HG03342 (cell line): ENCODE results near the gene AGMAT.
A peak's percentile ranks its signal among the peaks of the same experiment; 100 is the strongest.

ENCODE experiments used
- ATAC-seq: cut with Tn5 transposase; IDR thresholded peaks from one replicate; pipeline ENCODE4 v1.9.1; 2021; ENCODE audit warnings: mild to moderate bottlenecking, moderate library complexity; ENCODE audit not compliant: unreplicated experiment

AGMAT gene, protein sequence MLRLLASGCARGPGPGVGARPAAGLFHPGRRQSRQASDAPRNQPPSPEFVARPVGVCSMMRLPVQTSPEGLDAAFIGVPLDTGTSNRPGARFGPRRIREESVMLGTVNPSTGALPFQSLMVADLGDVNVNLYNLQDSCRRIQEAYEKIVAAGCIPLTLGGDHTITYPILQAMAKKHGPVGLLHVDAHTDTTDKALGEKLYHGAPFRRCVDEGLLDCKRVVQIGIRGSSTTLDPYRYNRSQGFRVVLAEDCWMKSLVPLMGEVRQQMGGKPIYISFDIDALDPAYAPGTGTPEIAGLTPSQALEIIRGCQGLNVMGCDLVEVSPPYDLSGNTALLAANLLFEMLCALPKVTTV

DNA sequence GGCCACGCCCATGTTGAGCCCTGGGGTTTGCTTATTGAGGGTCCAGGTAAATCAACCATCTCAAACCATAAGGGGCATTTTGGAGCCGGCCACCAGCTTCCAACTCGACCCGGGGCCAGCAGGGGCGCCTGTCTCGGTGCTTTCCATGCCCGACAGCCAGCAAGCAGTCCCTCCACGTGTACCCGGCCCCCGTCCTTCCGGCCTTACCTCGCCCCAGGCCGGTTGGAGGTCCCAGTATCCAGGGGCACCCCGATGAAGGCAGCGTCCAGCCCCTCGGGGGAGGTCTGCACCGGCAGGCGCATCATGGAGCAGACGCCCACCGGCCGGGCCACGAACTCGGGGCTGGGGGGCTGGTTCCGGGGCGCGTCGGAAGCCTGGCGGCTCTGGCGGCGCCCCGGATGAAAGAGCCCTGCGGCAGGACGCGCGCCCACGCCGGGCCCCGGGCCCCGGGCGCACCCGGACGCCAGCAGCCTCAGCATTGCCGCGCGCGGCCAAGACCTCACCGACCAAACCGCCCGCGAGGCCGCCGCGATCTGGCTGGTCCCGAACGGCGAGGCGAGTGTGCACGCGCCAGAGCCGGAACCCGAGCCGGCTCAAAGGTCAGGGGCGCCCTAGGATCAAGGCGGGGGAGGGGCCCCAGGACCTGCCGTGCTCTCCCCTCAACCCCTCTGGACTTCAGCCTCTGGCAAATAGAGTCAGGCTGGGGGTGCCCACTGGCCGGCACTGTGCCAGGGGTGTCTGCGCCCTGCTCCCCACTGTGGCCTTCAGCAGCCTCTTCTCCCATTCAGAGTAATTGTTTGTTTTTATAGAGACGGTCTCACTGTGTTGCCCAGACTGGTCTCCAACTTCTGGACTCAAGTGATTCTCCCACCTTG, at the start of gene AGMAT:
Gene AGMAT (minus strand): TSS at position 563 of the 875 bp plus-strand sequence. CDS start 84 bp downstream, at position 479.
- ATAC-seq: peak; percentile 52

DNA sequence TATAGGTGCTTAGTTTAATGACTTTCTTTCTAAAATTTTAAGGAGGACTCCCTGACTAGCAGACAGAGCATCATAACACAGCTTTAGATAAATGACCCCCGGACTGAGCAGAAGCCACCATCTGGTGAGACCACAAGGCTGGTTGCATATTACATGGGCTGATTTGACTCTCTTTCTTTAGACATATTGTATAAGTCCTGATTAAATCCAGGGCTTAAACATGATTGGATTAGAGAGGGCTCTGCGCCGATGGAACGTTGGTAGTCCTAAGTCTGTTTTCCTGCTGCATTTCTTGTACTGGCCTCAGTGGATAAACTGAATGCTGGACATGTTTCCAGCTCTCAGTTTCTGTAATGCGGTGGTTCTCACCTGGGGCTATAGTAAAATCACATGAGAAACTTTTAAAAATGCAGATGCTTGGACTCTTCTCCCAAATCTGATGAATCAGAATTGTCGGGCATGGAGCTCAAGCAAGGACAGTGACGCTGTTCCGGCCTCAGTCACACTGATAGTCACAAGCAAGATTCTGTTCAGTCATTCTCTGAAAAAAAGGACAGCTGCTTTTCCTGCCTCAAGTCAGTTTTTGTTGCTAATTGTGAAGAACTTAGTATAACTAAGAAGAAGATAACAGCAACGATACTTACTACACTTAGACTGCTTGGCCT, 49.0 kb upstream of the AGMAT start:
- ATAC-seq: no peak

DNA sequence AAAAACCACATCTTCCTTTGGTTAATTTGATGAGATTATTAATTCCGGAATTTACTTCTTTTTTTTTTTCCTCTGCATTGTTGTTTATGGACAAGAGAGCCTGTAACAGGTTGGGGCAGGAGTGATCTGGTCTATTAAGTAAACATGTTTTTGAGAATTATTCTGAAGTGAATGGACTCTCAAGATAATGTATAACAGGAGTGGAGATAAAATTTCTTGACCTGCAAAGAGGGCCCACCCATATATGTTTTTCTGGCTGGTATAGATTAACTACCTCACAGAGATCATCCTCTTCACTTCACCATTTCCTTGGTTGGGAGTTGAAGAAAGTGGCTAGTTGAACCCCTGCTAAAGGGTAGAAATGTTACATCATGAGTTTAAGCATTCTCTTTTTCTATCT, 43.2 kb upstream of the AGMAT start:
- no peak for ATAC-seq

DNA sequence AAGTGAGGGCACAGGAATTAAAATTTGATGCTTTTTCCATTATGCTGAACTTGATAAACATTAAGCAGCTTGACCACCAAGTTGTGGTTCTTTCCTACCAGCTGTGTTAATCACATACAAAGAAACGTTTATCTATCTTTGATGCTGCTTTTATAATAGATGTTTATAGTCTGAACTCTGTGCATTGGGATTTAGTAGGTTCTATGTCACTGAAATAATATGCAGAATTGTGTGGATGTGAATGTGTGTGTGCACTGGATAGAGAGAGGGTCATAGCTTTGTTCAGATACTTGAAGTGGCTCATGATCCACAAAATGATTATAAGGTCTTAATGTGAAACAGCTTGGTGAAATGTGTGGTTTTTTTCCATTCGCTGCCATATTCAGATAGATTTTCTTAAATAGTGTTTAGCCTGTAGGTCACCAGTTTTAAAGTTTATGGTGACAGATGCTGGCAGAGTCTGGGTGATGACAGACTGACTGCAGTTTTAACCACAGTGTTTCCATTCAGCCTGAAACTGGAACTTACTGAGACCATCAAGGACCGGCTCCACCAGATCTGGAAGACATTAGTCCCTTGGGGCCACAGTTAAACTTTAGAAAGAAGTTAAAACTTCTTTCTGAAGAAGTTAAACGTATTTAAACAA, 42.6 kb upstream of the AGMAT start:
- peak; percentile 92 for ATAC-seq

DNA sequence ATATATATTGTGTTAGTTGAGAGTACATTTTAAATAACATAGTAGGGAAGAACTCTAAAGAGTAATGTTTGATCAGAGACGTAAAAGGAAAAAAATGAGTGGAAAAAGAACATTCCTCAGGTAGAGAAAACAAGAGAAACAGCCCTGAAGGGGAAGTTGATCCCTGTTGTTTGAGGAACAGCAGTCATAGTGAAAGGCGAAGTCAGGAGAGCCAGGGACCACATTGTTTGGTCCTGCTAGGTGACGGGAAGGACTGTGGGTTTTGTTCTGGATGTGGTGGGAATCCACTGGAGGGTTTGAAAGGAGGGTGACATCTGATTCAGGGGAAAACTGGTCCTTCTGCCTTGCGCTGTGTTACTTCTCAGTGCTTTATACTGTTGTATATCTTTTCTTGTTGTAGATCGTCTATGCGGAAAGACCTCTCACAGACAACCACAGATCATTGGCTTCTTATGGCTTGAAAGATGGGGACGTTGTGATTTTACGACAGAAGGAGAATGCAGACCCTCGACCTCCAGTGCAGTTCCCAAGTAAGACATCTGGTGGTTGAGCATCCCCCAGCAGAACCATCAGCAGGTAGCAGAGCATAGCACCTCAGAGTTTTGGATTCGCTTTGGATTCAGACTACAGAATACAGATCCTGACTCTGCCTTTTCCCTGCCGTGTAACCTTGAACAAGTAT, 41.6 kb upstream of the AGMAT start:
- ATAC-seq: no peak

DNA sequence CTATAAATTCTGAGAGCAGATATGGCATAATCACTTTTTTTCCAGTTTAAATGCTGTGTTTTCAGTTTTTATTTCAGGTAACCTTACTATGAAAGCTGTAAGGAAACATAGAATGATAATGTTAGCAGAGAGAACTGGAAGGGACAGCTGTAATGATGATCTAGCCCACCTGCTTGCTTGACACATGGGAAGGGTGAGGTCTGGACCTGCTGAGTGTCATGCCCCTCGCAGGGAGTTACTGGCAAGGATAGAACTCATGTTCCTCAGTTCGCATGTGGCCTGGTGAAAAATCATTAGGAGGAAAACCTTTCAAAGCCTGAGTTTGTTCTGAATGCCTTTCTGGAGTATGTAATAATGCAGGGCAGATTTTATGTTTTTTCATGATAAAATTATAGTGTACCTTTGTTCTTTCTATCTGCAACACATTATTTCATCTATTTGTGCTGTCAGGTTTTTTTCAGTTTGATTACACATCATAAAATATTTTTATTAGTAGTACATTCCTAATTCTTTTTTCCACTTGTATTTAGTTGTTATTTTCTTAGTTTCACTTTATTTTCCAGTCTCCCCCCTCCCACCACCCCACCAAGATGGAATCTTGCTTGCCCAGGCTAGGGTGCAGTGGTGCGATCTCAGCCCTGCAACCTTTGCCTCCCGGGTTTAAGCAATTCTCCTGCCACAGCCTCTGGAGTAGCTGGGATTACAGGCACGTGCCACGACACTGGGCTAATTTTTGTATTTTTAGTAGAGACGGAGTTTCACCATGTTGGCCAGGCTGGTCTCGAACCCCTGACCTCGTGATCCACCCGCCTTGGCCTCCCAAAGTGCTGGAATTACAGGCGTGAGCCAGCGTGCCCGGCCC, 40.4 kb upstream of the AGMAT start:
- no peak for ATAC-seq

DNA sequence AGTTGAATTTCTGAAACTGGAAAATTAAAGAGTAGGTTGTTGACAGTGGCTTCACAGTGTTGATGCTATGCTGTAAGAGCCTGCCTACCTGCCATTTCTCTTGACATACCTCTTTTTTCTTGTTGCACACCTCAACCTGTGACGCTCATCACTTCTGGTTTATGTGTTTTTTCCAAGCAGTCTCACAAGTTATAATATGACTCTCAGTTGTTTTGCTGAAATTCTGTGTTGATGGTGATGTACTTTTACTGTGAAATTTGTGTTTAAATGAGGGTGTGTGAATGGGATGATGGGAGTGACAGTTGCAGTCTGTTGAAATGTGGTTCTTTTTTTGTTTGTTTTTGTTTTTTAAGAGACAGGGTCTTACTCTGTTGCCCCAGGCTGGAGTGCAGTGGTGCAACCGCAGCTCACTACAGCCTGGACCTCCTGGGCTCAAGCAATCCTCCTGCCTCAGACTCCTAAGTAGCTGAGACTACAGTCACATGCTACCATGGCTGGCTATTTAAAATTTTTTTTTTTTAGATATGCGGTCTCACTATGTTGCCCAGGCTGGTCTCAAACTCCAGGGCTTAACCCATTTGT, 39.4 kb upstream of the AGMAT start:
- ATAC-seq: no peak

DNA sequence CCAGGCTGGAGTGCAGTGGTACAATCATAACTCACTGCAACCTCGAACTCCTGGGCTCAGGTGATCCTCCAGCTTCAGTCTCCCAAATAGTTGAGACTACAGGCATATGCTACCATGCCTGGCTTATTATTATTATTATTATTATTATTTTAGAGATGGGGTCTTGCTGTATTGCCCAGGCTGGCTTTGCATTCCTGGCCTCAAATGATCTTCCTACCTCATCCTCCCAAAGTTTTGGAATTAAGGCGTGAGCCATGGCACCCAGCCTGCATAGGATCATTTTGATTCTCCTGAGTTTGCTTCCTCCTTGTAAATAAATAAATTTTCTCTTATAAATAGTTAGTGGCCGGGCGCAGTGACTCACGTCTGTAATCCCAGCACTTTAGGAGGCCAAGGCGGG, 38.6 kb upstream of the AGMAT start:
- no peak for ATAC-seq

DNA sequence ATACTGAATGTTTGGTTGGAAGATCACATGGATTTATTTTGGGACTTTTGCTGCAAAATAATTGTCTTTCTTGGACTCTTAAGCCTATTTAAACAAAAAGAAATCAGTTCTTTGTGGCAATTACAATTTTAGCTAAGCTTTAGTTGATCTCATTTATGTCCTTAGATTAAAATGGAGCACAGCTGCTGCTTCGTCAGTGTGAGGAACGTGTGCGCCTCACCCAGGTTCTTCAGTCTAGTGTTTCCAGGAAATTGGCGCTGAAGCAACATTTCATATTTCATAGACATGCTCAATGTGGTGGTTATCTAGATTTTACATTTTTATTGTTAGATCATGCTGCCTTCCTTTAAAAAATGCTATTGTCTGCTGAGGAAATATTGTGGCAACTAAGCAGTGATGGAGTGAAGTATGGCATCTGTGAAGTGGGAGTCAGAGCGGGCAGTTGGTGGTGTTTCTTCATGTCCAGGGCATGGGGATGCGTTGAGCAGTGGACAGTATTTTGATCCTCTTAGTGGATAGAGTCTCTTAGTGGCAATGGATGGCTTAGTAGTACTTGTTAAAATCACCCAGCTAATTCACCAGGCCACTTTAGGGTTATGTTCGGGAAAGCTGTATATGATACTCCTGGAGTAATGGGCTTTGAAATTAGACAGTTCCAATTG, 38.0 kb upstream of the AGMAT start:
- ATAC-seq: no peak

DNA sequence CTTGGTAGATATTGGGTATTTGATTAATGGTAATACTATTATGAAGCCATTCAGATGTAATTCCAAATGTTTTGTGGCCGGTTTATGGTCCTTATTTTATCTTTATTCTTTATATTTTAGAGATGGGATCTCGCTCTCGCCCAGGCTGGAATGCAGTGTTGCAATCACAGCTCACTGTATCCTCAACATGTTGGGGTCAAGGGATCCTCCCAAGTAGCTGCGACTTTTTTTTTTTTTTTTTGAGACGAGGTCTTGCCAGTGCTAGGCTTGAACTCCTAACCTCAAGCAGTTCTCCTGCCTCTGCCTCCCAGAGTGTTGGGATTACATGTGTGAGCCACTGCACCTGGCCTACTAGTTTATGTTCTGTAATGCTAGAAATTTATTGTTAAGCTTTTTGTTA, 37.1 kb upstream of the AGMAT start:
- no peak for ATAC-seq

DNA sequence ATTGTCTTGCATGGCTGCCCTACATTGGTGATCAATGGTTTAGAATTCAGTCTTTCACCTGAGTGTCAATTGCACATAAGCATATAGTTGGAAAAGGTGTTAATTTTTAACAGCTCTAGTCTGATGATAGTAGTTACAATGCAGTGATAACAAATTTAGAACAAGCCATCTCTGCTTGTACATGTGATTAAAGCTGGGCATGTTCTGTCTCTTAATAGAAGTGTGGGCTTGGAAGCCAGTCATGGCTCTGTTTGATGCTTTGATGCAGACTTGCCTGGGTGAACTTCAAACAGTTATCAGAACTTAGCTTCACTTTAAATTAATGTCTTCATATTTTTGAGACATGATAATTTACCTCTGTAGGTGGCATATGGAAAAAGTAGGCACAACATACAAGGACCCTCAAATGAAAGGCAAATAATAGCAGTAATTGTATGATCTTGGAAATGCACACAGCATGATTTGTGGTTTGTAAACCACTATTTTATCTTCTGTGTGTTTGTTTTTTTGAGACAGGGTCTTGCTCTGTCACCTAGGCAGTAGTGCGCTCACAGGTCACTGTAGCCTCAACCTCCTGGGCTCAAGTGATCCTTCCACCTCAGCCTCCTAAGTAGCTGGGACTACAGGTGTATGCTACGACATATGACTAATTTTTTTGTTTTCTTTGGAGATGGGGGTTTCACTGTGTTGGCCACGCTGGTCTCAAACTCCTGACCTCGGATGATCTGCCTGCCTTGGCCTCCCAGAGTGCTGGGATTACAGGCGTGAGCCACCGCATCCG, 36.2 kb upstream of the AGMAT start:
- no peak for ATAC-seq

DNA sequence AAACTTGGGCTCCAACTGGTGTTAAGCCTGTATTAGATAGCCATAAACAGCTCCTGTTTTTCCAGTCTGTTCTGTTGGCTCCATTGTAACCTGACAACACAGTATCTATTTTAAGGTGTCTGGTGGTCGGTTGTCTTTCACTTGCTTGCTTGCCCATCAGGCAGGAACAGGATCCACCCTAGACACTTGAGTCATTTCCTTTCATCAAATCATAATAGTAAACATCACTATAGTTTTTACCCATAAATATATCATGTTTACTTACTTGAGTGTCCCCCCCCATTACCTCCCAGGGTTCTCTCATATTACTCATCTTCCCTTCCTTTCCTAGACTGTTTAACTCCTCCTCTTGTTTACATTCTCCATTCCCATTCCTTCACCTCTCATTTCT, 35.3 kb upstream of the AGMAT start:
- ATAC-seq: no peak

DNA sequence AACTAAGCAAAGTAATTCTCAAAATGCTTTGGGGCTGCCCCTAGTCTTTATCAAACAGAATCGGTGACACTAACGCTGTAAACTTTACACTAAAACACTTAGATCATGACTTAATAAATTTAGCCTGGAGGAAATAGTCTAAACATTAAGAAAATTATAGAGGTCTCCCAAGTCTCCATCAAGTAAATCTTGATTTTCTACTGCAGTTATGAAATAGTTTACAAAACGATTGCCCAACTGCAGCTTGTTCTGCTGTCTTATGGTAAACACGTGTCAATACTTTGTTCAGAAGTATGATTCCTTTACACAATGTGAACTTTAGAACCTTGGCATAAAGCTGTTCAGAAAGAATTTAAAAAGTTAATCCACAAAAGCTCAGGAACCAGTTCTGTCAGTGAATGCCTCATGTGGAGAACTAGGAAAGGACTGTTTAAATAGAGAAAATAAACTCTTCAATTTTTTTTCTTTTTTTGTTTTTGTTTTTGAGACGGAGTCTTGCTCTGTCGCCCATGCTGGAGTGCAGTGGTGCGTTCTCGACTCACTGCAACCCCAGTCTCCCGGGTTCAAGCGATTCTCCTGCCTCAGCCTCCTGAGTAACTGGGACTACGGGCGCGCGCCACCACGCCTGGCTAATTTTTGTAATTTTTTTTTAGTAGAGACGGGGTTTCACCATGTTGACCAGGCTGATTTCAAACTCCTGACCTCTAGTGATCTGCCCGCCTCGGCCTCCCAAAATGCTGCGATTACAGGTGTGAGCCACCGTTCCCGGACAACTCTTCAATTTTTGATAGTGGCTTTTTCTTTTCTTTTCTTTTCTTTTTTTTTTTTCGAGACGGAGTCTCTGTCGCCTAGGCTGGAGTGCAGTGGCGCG, 34.0 kb upstream of the AGMAT start:
- no peak for ATAC-seq

DNA sequence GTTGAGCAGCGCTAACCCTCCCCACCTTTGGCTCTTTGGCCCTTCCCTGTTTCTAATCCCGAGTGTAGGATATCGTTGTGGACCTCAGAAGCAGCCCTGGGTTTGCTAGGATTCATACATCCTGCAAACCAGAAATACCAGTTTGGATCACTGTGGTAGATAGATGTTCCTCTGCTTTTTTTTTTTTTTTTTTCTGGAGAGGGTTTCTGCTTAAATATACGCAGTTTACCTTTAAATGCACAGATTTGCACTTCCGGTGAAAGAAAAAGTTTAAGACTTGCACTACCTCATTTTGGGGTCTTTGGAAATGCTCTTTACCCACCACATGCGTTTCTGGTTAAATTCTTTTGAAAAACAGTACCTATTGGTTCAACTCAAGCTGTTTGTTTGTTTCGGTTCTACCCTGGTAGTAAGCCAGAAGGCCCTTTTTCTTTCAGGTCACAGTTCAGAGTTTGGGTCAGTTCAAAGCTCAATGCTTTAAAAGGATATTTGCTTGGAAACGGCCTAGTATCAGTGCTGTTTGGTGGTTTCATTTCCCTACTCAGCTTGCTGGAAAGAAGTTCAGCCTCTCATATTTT, 33.3 kb upstream of the AGMAT start:
- no peak for ATAC-seq

DNA sequence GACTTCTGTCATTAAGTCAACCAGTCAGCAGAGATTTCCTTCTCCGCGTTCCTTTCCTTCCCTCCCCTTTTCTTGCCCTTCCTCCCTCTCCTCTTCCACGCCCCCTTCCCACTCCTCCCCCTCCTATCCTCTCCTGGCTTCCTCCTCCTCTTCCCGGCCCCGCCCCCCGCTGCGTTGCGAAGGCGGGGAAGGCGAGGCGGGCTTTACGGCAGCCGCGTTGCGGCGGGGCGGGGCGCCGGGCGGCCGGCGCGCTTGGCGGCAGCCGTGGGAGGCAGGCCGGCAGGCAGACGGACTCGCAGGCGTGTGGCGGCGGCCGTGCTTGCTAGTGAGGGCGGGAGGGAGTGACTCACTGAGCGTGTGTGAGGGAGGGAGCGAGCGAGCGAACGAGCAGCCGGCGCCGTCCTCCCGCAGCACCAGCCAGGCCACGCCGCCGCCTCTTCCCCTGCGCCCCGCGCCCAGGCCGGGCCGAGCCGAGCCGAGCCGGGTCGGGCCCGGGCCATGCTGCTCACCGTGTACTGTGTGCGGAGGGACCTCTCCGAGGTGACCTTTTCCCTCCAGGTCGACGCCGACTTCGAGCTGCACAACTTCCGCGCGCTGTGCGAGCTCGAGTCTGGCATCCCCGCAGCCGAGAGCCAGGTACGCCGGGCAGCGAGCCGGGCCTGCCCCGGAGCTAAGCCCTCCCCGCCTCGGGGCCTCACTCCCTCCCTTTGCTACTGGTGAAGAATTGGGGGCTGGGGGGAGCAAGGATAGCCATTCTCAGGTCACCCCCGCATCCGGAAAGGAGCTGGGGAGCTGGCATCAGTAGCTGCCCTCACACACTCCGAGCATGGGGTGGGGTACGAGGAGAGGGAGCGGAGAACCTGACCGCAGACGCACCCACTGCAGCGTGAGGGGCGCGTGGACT, 32.6 kb upstream of the AGMAT start, which contains the start of gene DDI2:
Gene DDI2 (plus strand): TSS at position 286 of the 904 bp plus-strand sequence. CDS start 213 bp downstream, at position 499.
- ATAC-seq: peak; percentile 61
